A673 (cell line): ENCODE measurements around the gene CDSN. TPM values are rescaled to one million over a fixed set of nuclear protein-coding genes. Genes with fewer than 3 reads are reported as not detected.

Experiments used
- BruUV-seq: library from RNA; stranded (reverse); fragments of 400-500 nt; replicated peaks from 2 replicates; lab custom pipeline; 2021; lab: Mats Ljungman, UMichigan
- CTCF ChIA-PET: fragments of 300-600 bp; sonication (Branson Sonifier 250); formaldehyde crosslinking; loops from one replicate; lab custom pipeline; 2022; ENCODE audit warnings: antibody characterized with exemption; lab: Charles Lee
- POLR2A ChIA-PET: fragments of 300-600 bp; sonication (Branson Sonifier 250); formaldehyde crosslinking; loops from one replicate; lab custom pipeline; 2022; ENCODE audit warnings: antibody characterized with exemption; ENCODE audit not compliant: low non-redundant PET; lab: Charles Lee
- DNase-seq: peaks from one replicate; pipeline ENCODE4 v3.0.0-alpha.2; 2015; ENCODE audit warnings: low spot score
- H3K27ac ChIP-seq: fragments of 200-600 bp; sonication (generic); 2 replicates; pipeline ENCODE4 v1.5.1; 2016; ENCODE audit warnings: mixed run types, low read depth, mild to moderate bottlenecking, mixed read lengths, antibody characterized with exemption, low read length; ENCODE audit not compliant: poor library complexity, severe bottlenecking
- H3K27me3 ChIP-seq: fragments of 200-600 bp; sonication (generic); replicated peaks from 2 replicates; pipeline ENCODE4 v1.6.1; 2017; ENCODE audit warnings: mixed run types, low read depth, mild to moderate bottlenecking, mixed read lengths, antibody characterized with exemption, low read length; ENCODE audit not compliant: insufficient read depth, poor library complexity
- H3K36me3 ChIP-seq: fragments of 200-600 bp; sonication (generic); 2 replicates; pipeline ENCODE4 v1.6.1; 2016; ENCODE audit warnings: mixed run types, mild to moderate bottlenecking, mixed read lengths, antibody characterized with exemption, low read length; ENCODE audit not compliant: insufficient read depth, poor library complexity, severe bottlenecking
- H3K4me1 ChIP-seq: fragments of 200-600 bp; sonication (generic); 2 replicates; pipeline ENCODE4 v1.6.1; 2017; ENCODE audit warnings: mixed run types, mild to moderate bottlenecking, mixed read lengths, antibody characterized with exemption, low read length; ENCODE audit not compliant: insufficient read depth, poor library complexity, severe bottlenecking
- H3K4me3 ChIP-seq: fragments of 200-600 bp; sonication (generic); 2 replicates; pipeline ENCODE4 v1.5.1; 2016; ENCODE audit warnings: low read depth, mixed run types, mild to moderate bottlenecking, mixed read lengths, low read length; ENCODE audit not compliant: poor library complexity, severe bottlenecking
- H3K9me3 ChIP-seq: fragments of 200-600 bp; sonication (generic); 2 replicates; pipeline ENCODE4 v1.6.1; 2016; ENCODE audit warnings: mixed run types, low read depth, mild to moderate bottlenecking, mixed read lengths, antibody characterized with exemption, low read length; ENCODE audit not compliant: poor library complexity, severe bottlenecking
- CTCF ChIP-seq: fragments of 300-800, 200-600 bp; sonication (generic); conservative IDR thresholded peaks from 2 replicates; pipeline ENCODE4 v1.5.1; 2017; ENCODE audit warnings: low read depth, mild to moderate bottlenecking, antibody characterized with exemption, low read length, moderate library complexity, mixed read lengths
- EZH2 ChIP-seq: fragments of 200-600 bp; sonication (generic); IDR thresholded peaks from 2 replicates; pipeline ENCODE4 v1.6.1; 2017; ENCODE audit warnings: borderline replicate concordance, low read depth, mild to moderate bottlenecking, mixed read lengths, antibody characterized with exemption, low read length; ENCODE audit not compliant: poor library complexity, severe bottlenecking
- intact Hi-C: fragments of 100-400 bp; cut with micrococcal nuclease; formaldehyde crosslinking; loops from one replicate; pipeline ENCODE4 v1.10.0; 2022; ENCODE audit not compliant: unreplicated experiment
- total RNA-seq: library from RNA; stranded (reverse); gene quantifications from 2 replicates; pipeline ENCODE4 v1.2.3, GENCODE V29; 2021

CDSN gene
- total RNA-seq, 1 experiment from 2014 or later, result not detected

- Histone ChIP-seq H3K4me3 (no peak overlapping the region), H3K27ac (no peak overlapping the region), H3K36me3 (no peaks in the 10 kb centered on the region), H3K4me1 (peaks cover 6% of the 10 kb centered on the region), H3K9me3 (no peaks in the 10 kb centered on the region), H3K27me3 (no peaks in the 10 kb centered on the region)
- POLR2A ChIA-PET, result no interaction called here
- intact Hi-C loops, result no loop called here
- BruUV-seq, result no TSS peak
- TF ChIP-seq CTCF (no peak), EZH2 (no peak)
- DNase-seq, result peak; percentile 41
- CTCF ChIA-PET, result no interaction called here
These were observed 6.2 kb downstream of the CDSN start for GRCh38 chr6:31113861-31114540.

- Histone ChIP-seq H3K27me3 (no peaks in the 10 kb centered on the region), H3K36me3 (no peaks in the 10 kb centered on the region), H3K4me1 (peaks cover 6% of the 10 kb centered on the region), H3K4me3 (no peak within 1 kb of the TSS), H3K9me3 (no peaks in the 10 kb centered on the region), H3K27ac (no peak within 1 kb of the TSS)
- POLR2A ChIA-PET, result no interaction called here
- TF ChIP-seq CTCF, result no peak
- TF ChIP-seq EZH2, result no peak
- intact Hi-C loops, result no loop called here
- no TSS peak for BruUV-seq
- CTCF ChIA-PET, result no interaction called here
- no peak for DNase-seq
These were observed 7.8 kb downstream of the CDSN start, which contains the start of gene C6orf15 for GRCh38 chr6:31112478-31112877. Gene C6orf15, minus strand, starts transcription at chr6:31112575. Its CDS starts 20 bp downstream, at chr6:31112555.

- Histone ChIP-seq H3K36me3 (no peaks in the 10 kb centered on the region), H3K9me3 (no peaks in the 10 kb centered on the region), H3K4me1 (peaks cover 6% of the 10 kb centered on the region), H3K27ac (no peak overlapping the region), H3K4me3 (no peak overlapping the region), H3K27me3 (no peaks in the 10 kb centered on the region)
- ChIA-PET CTCF (no interaction called here), POLR2A (interaction anchor here (0.6 kb wide), 1 partner anchor 18 kb away, joined by 3 read pairs; no protein-coding TSS in a partner anchor)
- intact Hi-C loops, result no loop called here
- BruUV-seq, result no TSS peak
- TF ChIP-seq CTCF, result no peak
- TF ChIP-seq EZH2, result no peak
- no peak for DNase-seq
These were observed 8.5 kb downstream of the CDSN start for GRCh38 chr6:31111712-31112111.
